Measurements from ENCODE around the gene SHISA9.

The SHISA9 gene

DNA sequence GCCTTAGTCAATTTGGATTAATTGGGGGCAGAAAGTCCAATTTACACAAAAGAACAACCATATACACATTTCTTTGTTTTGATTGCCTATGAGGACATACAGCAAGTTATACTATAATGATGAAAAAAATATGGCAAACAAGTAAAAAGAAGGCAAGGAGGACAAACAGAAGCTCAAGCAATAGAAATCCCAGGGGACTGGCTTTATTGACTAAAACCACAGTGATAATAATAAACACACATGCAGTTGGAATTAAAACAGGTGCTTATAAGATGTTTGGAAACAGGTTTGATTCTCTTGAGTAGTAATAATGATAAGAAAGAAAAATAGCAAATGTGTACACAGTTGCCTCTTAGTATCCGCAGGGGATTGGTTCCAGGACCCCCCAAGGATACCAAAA, 176.4 kb downstream of the SHISA9 start:
- Histone ChIP-seq H3K27me3 (ENCODE audit: insufficient read depth, low read length, poor library complexity, severe bottlenecking) (no peaks in the 10 kb centered on the region), H3K4me1 (ENCODE audit: insufficient read depth, low read length, poor library complexity, severe bottlenecking) (no peaks in the 10 kb centered on the region), H4K20me1 (ENCODE audit: insufficient read depth, low read length, poor library complexity, severe bottlenecking) (no peaks in the 10 kb centered on the region), H3K9ac (ENCODE audit: low read depth, low read length, poor library complexity, severe bottlenecking) (no peak overlapping the region), H3K79me2 (ENCODE audit: insufficient read depth, low read length) (no peaks in the 10 kb centered on the region), H3F3A (ENCODE audit: low read depth) (no peaks in the 10 kb centered on the region), H3K9me3 (ENCODE audit: insufficient read depth, low read depth, low read length) (no peaks in the 10 kb centered on the region), H3K4me2 (ENCODE audit: low read depth, low read length, poor library complexity, severe bottlenecking) (no peak overlapping the region), H3K9me2 (replicated peaks; ENCODE audit: low read depth, low read length) (no peaks in the 10 kb centered on the region), H3K36me3 (ENCODE audit: insufficient read depth, low read length) (no peaks in the 10 kb centered on the region), H2AFZ (ENCODE audit: low read length) (no peak overlapping the region), H3K4me3 (ENCODE audit: low read length, poor library complexity, severe bottlenecking) (no peak overlapping the region)
- TF ChIP-seq EZH2phosphoT487 (IDR thresholded peaks at IDR 0.05; ENCODE audit: borderline replicate concordance): no peak
- TF ChIP-seq, protein P1, sequence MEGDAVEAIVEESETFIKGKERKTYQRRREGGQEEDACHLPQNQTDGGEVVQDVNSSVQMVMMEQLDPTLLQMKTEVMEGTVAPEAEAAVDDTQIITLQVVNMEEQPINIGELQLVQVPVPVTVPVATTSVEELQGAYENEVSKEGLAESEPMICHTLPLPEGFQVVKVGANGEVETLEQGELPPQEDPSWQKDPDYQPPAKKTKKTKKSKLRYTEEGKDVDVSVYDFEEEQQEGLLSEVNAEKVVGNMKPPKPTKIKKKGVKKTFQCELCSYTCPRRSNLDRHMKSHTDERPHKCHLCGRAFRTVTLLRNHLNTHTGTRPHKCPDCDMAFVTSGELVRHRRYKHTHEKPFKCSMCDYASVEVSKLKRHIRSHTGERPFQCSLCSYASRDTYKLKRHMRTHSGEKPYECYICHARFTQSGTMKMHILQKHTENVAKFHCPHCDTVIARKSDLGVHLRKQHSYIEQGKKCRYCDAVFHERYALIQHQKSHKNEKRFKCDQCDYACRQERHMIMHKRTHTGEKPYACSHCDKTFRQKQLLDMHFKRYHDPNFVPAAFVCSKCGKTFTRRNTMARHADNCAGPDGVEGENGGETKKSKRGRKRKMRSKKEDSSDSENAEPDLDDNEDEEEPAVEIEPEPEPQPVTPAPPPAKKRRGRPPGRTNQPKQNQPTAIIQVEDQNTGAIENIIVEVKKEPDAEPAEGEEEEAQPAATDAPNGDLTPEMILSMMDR (conservative IDR thresholded peaks at IDR 0.05; ENCODE audit: low read length): no peak

DNA sequence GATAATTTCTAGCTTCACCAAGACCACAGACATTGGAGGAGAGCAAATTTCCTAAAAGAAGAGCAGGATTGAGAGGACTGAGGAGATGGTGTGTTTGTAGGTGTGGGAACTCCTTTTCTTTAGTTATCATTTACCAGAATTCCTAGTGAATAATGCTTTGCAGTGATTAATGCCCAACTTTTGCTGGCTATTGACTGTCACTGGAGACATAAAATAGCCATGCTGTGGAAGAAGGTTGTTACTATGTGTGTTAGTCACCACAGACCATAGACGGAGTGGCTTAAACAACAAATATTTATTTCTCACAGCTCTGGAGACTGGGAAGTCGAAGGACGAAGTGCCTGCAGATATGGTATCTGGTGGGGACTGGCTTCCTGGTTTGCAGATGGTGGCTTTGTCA, 179.1 kb downstream of the SHISA9 start:
- Histone ChIP-seq H4K20me1 (ENCODE audit: insufficient read depth, low read length, poor library complexity, severe bottlenecking) (no peaks in the 10 kb centered on the region), H3K9me3 (ENCODE audit: insufficient read depth, low read depth, low read length) (no peaks in the 10 kb centered on the region), H3K36me3 (ENCODE audit: insufficient read depth, low read length) (no peaks in the 10 kb centered on the region), H3K27me3 (ENCODE audit: insufficient read depth, low read length, poor library complexity, severe bottlenecking) (no peaks in the 10 kb centered on the region), H3F3A (ENCODE audit: low read depth) (no peaks in the 10 kb centered on the region), H3K4me2 (ENCODE audit: low read depth, low read length, poor library complexity, severe bottlenecking) (no peak overlapping the region), H3K4me3 (ENCODE audit: low read length, poor library complexity, severe bottlenecking) (no peak overlapping the region), H3K9me2 (replicated peaks; ENCODE audit: low read depth, low read length) (no peaks in the 10 kb centered on the region), H3K9ac (ENCODE audit: low read depth, low read length, poor library complexity, severe bottlenecking) (no peak overlapping the region), H3K79me2 (ENCODE audit: insufficient read depth, low read length) (no peaks in the 10 kb centered on the region), H2AFZ (ENCODE audit: low read length) (no peak overlapping the region), H3K4me1 (ENCODE audit: insufficient read depth, low read length, poor library complexity, severe bottlenecking) (no peaks in the 10 kb centered on the region)
- TF ChIP-seq EZH2phosphoT487 (IDR thresholded peaks at IDR 0.05; ENCODE audit: borderline replicate concordance): no peak
- TF ChIP-seq, protein P1 (conservative IDR thresholded peaks at IDR 0.05; ENCODE audit: low read length): no peak

DNA sequence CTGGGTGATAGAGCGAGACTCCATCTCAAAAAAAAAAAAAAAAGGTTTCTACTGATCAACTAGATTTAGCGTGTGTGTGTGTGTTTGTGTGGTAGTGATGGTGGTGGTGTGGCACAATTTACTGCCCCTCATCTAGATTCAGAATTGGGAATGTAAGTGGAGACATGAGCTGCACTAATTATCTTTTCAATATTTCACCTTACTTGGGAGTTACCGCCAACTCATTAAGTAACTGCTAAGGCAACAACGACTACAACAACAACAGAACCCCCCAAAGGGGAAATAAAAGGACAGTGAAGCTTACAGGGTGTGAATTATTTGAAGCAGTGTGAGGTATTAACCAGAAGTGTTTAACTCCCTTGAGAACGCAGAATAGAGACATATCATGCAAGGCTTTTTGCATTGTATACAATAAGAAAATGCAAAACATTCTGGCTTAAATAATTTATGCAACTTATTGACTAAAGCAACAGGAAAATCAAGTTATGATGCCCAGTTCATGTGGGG, 180.5 kb downstream of the SHISA9 start:
- no peak overlapping the region for H3K4me2 ChIP-seq (ENCODE audit: low read depth, low read length, poor library complexity, severe bottlenecking)
- no peak overlapping the region for H2AFZ ChIP-seq (ENCODE audit: low read length)
- no peaks in the 10 kb centered on the region for H3K27me3 ChIP-seq (ENCODE audit: insufficient read depth, low read length, poor library complexity, severe bottlenecking)
- no peaks in the 10 kb centered on the region for H3K9me3 ChIP-seq (ENCODE audit: insufficient read depth, low read depth, low read length)
- no peaks in the 10 kb centered on the region for H3K79me2 ChIP-seq (ENCODE audit: insufficient read depth, low read length)
- no peaks in the 10 kb centered on the region for H3F3A ChIP-seq (ENCODE audit: low read depth)
- H3K4me3 ChIP-seq (ENCODE audit: low read length, poor library complexity, severe bottlenecking): no peak overlapping the region
- H4K20me1 ChIP-seq (ENCODE audit: insufficient read depth, low read length, poor library complexity, severe bottlenecking): no peaks in the 10 kb centered on the region
- no peaks in the 10 kb centered on the region for H3K36me3 ChIP-seq (ENCODE audit: insufficient read depth, low read length)
- H3K9ac ChIP-seq (ENCODE audit: low read depth, low read length, poor library complexity, severe bottlenecking): no peak overlapping the region
- no peaks in the 10 kb centered on the region for H3K4me1 ChIP-seq (ENCODE audit: insufficient read depth, low read length, poor library complexity, severe bottlenecking)
- TF ChIP-seq, protein P1 (conservative IDR thresholded peaks at IDR 0.05; ENCODE audit: low read length): no peak
- no peak for TF ChIP-seq EZH2phosphoT487 (IDR thresholded peaks at IDR 0.05; ENCODE audit: borderline replicate concordance)
- H3K9me2 ChIP-seq (replicated peaks; ENCODE audit: low read depth, low read length): no peaks in the 10 kb centered on the region

All from Loucy (cell line).